RWPE2 (cell line): ENCODE data around the gene SCARB1.
A peak's percentile ranks its signal among the peaks of the same experiment; 100 is the strongest.

ENCODE experiments used
- ATAC-seq: fragments of 200-7000 bp; cut with Tn5 transposase; 3 replicates; pipeline ENCODE4 v1.9.1; 2021; ENCODE audit warnings: low read depth
- DNase-seq: peaks from one replicate; pipeline ENCODE4 v3.0.0-alpha.2; 2020; ENCODE audit warnings: low spot score
- H3K27ac ChIP-seq: fragments of 450-650 bp; 2 replicates; pipeline ENCODE4 v1.5.1; 2017; ENCODE audit warnings: mild to moderate bottlenecking; ENCODE audit not compliant: poor library complexity, severe bottlenecking
- H3K27me3 ChIP-seq: fragments of 250-450 bp; sonication (Bioruptor Pico); 2 replicates; pipeline ENCODE4 v1.5.1; 2021; ENCODE audit warnings: mild to moderate bottlenecking, moderate library complexity; ENCODE audit not compliant: insufficient read depth, poor library complexity, severe bottlenecking
- H3K36me3 ChIP-seq: fragments of 250-450 bp; sonication (Bioruptor Pico); 2 replicates; pipeline ENCODE4 v1.5.1; 2020; ENCODE audit warnings: low read depth, mild to moderate bottlenecking, moderate library complexity
- H3K4me1 ChIP-seq: fragments of 250-450 bp; sonication (Bioruptor Pico); 2 replicates; pipeline ENCODE4 v1.5.1; 2021; ENCODE audit warnings: mild to moderate bottlenecking, moderate library complexity; ENCODE audit not compliant: insufficient read depth, poor library complexity, severe bottlenecking
- H3K4me3 ChIP-seq: fragments of 250-450 bp; sonication (Bioruptor Pico); 2 replicates; pipeline ENCODE4 v1.5.1; 2021; ENCODE audit warnings: mild to moderate bottlenecking, moderate library complexity; ENCODE audit not compliant: severe bottlenecking
- H3K9me3 ChIP-seq: fragments of 250-450 bp; sonication (Bioruptor Pico); 2 replicates; pipeline ENCODE4 v1.5.1; 2021; ENCODE audit warnings: mild to moderate bottlenecking, moderate library complexity; ENCODE audit not compliant: severe bottlenecking
- TF ChIP-seq, protein P1 (sequence below): fragments of 450-650 bp; IDR thresholded peaks from one replicate; pipeline ENCODE4 v1.5.1; 2017; ENCODE audit warnings: mild to moderate bottlenecking, moderate library complexity; ENCODE audit not compliant: poor library complexity, severe bottlenecking

SCARB1 gene

DNA sequence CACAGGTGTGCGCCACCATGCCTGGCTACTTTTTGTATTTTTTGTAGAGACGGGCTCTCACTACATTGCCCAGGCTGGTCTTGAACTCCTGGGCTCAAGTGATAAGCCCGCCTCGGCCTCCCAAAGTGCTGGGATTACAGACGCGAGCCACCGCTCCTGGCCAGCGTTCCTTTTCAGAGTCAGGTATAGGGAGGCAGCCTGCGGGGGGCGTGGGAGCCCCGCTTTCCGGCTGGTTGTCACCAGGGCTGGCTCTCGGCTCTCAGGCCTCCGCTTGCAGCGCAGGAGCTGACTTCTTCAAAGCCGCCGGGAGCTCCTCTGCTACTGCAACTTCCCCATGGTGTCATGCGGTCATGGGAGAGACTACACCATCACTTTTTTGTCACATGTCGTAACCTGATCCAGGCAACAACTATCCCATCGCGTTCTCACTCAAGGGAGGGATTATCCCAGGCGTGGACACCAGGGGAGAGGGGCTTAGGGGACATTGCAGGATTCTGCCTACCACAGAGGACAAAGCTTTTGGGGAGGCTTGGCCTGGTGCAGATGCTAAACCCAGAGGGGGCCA is 129.4 kb downstream of the SCARB1 start:
- no peak overlapping the region for H3K27ac ChIP-seq
- H3K27me3 ChIP-seq: no peaks in the 10 kb centered on the region
- no peaks in the 10 kb centered on the region for H3K9me3 ChIP-seq
- no peaks in the 10 kb centered on the region for H3K36me3 ChIP-seq
- DNase-seq (no peak), ATAC-seq (no peak)
- peaks cover 13% of the 10 kb centered on the region for H3K4me1 ChIP-seq
- TF ChIP-seq, protein P1, sequence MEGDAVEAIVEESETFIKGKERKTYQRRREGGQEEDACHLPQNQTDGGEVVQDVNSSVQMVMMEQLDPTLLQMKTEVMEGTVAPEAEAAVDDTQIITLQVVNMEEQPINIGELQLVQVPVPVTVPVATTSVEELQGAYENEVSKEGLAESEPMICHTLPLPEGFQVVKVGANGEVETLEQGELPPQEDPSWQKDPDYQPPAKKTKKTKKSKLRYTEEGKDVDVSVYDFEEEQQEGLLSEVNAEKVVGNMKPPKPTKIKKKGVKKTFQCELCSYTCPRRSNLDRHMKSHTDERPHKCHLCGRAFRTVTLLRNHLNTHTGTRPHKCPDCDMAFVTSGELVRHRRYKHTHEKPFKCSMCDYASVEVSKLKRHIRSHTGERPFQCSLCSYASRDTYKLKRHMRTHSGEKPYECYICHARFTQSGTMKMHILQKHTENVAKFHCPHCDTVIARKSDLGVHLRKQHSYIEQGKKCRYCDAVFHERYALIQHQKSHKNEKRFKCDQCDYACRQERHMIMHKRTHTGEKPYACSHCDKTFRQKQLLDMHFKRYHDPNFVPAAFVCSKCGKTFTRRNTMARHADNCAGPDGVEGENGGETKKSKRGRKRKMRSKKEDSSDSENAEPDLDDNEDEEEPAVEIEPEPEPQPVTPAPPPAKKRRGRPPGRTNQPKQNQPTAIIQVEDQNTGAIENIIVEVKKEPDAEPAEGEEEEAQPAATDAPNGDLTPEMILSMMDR: no peak
- H3K4me3 ChIP-seq: no peak overlapping the region

DNA sequence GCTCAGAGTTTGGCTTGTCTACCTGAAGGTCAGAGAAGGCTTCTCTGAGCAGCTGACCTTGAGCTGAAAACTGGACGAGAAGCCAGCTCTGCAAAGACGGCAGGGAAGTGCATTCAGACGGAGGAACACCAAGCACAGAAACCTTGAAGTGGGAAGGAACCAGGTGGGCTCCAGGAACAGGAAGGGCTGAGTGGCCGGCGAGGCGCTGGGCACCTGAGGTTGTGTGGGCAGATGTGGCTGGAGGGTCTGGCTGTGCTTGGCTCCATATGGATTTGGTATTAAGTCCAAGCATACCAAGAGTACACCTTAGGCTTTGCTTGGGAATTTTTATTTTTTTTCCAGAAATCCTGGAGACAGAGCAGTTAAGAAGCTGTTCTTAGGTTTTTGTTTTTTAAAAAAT is 130.6 kb downstream of the SCARB1 start:
- no peak overlapping the region for H3K27ac ChIP-seq
- no peak for ATAC-seq
- DNase-seq: no peak
- H3K36me3 ChIP-seq: no peaks in the 10 kb centered on the region
- peaks cover 6% of the 10 kb centered on the region for H3K4me1 ChIP-seq
- H3K27me3 ChIP-seq: no peaks in the 10 kb centered on the region
- no peaks in the 10 kb centered on the region for H3K9me3 ChIP-seq
- H3K4me3 ChIP-seq: no peak overlapping the region
- TF ChIP-seq, protein P1: no peak

DNA sequence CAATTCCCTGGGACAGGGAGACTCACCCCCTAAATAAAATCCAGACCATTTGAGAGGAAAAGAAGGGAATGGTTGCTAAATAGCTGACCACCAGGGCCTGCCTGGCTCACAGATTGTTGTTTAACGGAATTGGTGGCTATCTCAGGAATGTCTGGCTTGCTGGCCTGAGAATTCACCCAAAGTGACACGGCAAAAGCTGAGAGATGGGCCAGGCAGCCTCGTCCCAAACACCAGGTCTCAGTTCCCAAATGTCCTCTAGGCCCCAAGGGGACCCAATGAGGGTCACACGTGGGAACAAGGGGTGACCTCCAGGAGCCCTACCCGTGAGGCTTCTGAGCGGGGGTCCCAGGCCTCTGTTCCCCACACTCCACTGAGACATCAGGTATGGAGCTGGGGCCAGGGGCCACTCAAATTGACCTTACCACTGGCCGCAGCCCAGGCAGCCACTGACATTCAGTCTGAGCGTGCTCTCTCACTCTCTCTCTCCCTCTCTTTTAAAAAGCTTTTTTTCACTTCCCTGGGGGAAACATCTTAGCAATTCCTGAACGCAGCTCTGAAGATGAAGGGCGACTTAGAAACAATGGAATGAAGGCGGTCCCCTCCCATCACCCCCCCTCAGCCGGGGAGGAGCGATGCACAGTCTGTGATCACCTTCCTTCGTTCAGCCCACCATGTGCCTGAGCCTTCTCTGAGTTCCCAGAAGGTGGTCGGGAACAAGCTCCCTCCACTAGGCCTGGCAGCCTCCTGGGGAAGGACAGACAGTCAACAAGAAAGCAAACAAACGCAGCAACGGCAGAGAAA is 131.2 kb downstream of the SCARB1 start:
- no peaks in the 10 kb centered on the region for H3K36me3 ChIP-seq
- DNase-seq (no peak), ATAC-seq (no peak)
- no peaks in the 10 kb centered on the region for H3K9me3 ChIP-seq
- peaks cover 10% of the 10 kb centered on the region for H3K4me1 ChIP-seq
- TF ChIP-seq, protein P1: no peak
- H3K27ac ChIP-seq: no peak overlapping the region
- no peak overlapping the region for H3K4me3 ChIP-seq
- no peaks in the 10 kb centered on the region for H3K27me3 ChIP-seq

DNA sequence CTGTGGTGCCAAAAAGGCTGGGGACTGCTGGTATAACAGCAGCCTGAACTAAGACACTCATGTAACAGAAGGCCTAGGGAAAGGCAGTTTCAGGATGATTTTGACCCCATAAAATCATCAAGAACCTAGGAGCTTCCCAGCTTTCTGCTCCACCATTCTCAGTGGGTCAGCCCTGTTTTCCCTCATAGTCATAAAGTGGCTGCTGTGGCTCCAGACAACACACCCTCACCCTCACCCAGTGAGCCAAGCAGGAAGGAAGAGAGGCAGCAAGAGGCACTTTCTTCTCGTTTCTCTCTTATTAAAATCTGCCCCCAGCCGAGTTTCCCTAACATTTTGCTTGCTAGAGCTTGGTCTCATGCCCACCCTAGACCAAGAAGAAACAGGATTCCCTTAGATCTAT is 131.8 kb downstream of the SCARB1 start:
- Histone ChIP-seq H3K27ac (no peak overlapping the region), H3K9me3 (no peaks in the 10 kb centered on the region), H3K27me3 (no peaks in the 10 kb centered on the region), H3K36me3 (no peaks in the 10 kb centered on the region), H3K4me3 (no peak overlapping the region), H3K4me1 (peaks cover 15% of the 10 kb centered on the region)
- ATAC-seq (no peak), DNase-seq (no peak)
- TF ChIP-seq, protein P1: no peak

DNA sequence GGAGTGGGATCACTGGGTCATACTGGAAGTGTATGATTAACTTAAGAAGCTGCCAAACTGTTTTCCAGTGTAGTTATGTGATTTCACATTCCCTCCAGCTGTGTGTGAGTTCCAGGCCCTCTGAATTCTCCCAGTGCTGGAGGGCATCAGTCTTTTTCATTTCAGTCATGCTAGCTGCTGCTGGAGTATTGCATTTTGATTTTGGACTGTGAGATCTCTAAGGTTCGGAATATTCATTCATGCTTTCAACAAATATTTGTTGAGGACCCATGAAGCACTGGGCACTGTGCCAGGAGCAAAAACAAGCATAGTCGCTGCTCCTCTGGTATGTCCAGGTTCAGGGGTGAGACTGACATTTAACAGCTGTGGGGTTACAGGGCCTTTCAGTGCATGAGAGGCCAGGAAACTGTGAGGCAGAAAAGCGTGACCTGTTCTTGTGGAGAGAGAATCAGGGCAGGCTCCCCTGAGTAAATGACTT is 133.2 kb downstream of the SCARB1 start:
- H3K4me3 ChIP-seq: no peak overlapping the region
- no peaks in the 10 kb centered on the region for H3K9me3 ChIP-seq
- ATAC-seq (peak; percentile 30; the same call in 1 of the 3 replicates), DNase-seq (no peak)
- H3K36me3 ChIP-seq: no peaks in the 10 kb centered on the region
- TF ChIP-seq, protein P1: no peak
- no peaks in the 10 kb centered on the region for H3K27me3 ChIP-seq
- H3K4me1 ChIP-seq: peaks cover 15% of the 10 kb centered on the region
- peak overlapping the region; percentile 5 for H3K27ac ChIP-seq
